Ascending aorta (tissue), 2 donors: ENCODE results near the gene TMEM145. TPM values are rescaled to one million over a fixed set of nuclear protein-coding genes. Genes with fewer than 3 reads are reported as not detected.

Source experiments
- DNase-seq, 2 donors: peaks; one replicate each; pipeline ENCODE4 v3.0.0-alpha.2; 2019; ENCODE audit warnings: low spot score in 2 of 2
- H3K27ac ChIP-seq, 2 donors: fragments of 200-600 bp; sonication (generic); one replicate each; pipeline ENCODE4 v1.5.1; 2016 to 2017; ENCODE audit warnings: mild to moderate bottlenecking in 1 of 2
- H3K27me3 ChIP-seq: fragments of 200-600 bp; sonication (generic); one replicate; pipeline ENCODE4 v1.5.1; 2017
- H3K36me3 ChIP-seq, 2 donors: fragments of 200-600 bp; sonication (generic); one replicate each; pipeline ENCODE4 v1.5.1; 2016
- H3K4me1 ChIP-seq, 2 donors: fragments of 200-600 bp; sonication (generic); one replicate each; pipeline ENCODE4 v1.5.1; 2016 to 2017; ENCODE audit warnings: mild to moderate bottlenecking in 1 of 2
- H3K4me3 ChIP-seq, 2 donors: fragments of 200-600 bp; sonication (generic); one replicate each; pipeline ENCODE4 v1.5.1; 2016 to 2017; ENCODE audit warnings: mild to moderate bottlenecking in 1 of 2
- H3K9me3 ChIP-seq, 2 donors: fragments of 200-600 bp; sonication (generic); one replicate each; pipeline ENCODE4 v1.5.1; 2016
- intact Hi-C: fragments of 100-400 bp; cut with DNase I; formaldehyde crosslinking; loops from one replicate; pipeline ENCODE4 v1.15.1; 2023
- total RNA-seq: library from RNA; depleted of rRNA; stranded (reverse); fragments of >200 nt; gene quantifications from one replicate; pipeline ENCODE4 v1.1.0, GENCODE V29; 2016
- TF ChIP-seq, protein P1 (sequence below), 3 experiments: fragments of 200-600 bp in 2 of 3; fragments of 450-650 bp in 1 of 3; sonication (generic) in 2 of 3; IDR thresholded peaks; one replicate each; pipeline ENCODE4 v1.5.1; 2016 to 2019; ENCODE audit warnings: antibody characterized with exemption in 3 of 3, mild to moderate bottlenecking in 1 of 3, moderate library complexity in 1 of 3

Gene TMEM145
- total RNA-seq, 1 donor from 2014 or later: not detected

DNA sequence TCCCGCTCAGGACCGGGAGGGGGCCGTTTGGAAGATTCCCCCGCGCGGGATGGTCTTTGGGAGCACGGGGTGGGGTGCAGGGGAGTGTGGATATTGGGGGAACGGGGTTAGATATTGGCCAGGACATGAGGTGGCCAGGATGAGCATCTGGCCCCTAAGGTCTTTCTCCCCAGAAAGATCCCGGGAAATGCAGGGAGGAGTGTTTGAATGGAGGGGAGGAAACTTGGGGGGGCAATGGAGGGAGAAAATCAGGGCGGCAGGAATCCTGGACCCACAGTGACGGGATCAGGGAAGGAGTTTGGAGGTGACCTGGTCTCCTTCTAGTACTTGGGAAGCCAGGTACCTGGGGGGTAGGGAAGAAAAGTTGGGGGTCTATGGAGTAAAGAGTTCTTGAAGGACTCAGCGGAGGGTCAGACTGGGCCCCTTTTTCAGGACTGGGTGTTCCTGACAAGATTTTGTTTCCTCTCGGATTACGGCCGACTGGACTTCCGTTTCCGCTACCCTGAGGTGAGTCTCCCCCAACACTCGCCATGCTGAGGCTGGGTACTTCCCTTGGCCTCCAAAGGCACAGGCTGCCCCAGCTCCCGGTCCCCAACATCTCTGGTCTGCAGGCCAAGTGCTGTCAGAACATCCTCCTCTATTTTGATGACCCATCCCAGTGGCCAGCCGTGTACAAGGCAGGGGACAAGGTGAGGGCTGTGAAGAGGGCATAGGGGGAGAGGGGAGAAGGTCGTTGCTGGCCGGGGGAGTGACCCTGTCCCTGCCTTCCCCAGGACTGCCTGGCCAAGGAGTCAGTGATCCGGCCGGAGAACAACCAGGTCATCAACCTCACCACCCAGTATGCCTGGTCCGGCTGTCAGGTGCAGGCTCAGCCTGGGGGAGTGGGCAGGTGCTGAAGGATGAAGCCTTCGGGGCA is 989 bp downstream of the TMEM145 start:
- Histone ChIP-seq H3K4me1 (peaks cover 0 to 3% of the 10 kb centered on the region in 2 donors), H3K4me3 (no peak overlapping the region), H3K9me3 (no peaks in the 10 kb centered on the region), H3K27me3 (no peaks in the 10 kb centered on the region), H3K36me3 (no peaks in the 10 kb centered on the region), H3K27ac (no peak overlapping the region)
- no peak for DNase-seq
- intact Hi-C loops: no loop called here
- TF ChIP-seq, protein P1, sequence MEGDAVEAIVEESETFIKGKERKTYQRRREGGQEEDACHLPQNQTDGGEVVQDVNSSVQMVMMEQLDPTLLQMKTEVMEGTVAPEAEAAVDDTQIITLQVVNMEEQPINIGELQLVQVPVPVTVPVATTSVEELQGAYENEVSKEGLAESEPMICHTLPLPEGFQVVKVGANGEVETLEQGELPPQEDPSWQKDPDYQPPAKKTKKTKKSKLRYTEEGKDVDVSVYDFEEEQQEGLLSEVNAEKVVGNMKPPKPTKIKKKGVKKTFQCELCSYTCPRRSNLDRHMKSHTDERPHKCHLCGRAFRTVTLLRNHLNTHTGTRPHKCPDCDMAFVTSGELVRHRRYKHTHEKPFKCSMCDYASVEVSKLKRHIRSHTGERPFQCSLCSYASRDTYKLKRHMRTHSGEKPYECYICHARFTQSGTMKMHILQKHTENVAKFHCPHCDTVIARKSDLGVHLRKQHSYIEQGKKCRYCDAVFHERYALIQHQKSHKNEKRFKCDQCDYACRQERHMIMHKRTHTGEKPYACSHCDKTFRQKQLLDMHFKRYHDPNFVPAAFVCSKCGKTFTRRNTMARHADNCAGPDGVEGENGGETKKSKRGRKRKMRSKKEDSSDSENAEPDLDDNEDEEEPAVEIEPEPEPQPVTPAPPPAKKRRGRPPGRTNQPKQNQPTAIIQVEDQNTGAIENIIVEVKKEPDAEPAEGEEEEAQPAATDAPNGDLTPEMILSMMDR (IDR thresholded peaks at IDR 0.05): peak in 1 of 3 experiments; percentile 3

DNA sequence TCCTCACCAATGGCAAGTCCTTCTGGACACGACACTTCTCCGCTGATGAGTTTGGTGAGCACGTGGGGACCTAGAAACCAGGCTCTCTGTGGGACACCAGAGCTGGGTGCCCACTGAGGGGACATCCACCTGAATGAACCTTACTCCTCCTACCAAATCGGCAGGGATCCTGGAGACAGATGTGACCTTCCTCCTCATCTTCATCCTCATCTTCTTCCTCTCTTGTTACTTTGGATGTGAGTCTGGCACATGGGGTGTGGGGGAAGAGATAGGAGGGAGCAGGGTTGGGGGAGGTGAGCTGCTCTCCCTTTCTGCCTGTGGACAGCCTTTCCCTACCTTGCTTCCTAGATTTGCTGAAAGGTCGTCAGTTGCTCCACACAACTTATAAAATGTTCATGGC is 1.9 kb downstream of the TMEM145 start:
- H3K9me3 ChIP-seq: no peaks in the 10 kb centered on the region
- H3K4me3 ChIP-seq: no peak overlapping the region
- H3K36me3 ChIP-seq: no peaks in the 10 kb centered on the region
- peaks cover 0 to 3% of the 10 kb centered on the region in 2 donors for H3K4me1 ChIP-seq
- TF ChIP-seq, protein P1 (IDR thresholded peaks at IDR 0.05): no peak
- no peak for DNase-seq
- no peak overlapping the region for H3K27ac ChIP-seq
- intact Hi-C loops: no loop called here
- H3K27me3 ChIP-seq: no peaks in the 10 kb centered on the region

DNA sequence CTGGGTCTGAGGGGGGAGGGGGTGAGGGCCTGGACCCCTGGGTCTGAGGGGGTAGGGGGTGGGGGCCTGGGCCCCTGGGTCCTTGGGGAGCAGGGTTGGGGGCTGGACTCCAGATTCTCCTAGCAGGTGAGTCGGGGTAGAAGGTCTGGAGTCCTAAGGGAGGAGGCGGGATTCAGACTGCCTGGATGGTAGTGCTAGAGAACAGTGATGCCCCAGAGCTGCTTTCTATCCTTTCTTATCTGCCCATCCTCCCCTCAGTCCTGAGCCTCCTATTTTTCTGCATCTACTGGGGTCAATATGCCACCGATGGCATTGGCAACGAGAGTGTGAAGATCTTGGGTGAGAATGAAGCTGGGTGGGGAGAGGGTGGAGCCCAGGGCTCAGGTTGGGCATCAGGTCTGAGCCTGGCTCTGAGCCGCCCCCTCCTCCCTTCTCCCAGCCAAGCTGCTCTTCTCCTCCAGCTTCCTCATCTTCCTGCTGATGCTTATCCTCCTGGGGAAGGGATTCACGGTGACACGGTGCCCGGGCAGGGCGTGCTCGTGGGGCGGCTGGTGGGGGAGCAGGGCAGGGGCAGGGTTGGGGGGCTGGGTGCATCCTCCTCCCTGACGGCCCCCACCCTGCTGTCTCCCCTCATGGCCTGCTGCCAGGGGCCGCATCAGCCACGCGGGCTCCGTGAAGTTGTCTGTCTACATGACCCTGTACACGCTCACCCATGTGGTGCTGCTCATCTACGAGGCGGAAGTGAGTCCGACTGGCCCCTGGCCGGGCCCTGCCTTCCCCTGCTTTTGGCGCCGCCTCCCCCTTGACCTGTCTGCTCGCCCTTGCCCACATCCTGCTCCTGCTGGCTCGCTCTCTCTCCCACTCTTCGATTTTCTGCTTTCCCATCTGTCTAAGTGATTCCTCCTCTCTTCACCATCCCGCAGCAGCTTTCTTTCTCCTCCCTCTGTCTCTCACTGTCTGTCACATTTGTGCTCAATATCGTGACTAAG is 3.4 kb downstream of the TMEM145 start:
- H3K9me3 ChIP-seq: no peaks in the 10 kb centered on the region
- H3K4me1 ChIP-seq: peaks cover 0 to 3% of the 10 kb centered on the region in 2 donors
- intact Hi-C loops: no loop called here

DNA sequence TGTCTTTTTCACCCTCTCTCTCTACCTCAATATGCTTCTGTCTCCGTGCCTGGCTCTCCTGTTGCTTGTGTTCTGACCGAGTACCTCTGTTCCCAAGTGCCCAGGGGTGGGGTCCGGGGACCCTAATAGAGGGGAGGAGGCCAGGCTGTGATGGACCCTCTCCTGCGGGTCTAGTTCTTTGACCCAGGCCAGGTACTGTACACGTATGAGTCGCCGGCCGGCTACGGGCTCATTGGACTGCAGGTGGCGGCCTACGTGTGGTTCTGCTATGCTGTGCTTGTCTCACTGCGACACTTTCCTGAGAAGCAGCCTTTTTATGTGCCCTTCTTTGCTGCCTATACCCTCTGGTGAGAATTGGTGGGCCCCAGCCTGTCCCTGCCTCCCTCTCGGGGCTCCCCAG is 4.4 kb downstream of the TMEM145 start:
- Histone ChIP-seq H3K36me3 (no peaks in the 10 kb centered on the region), H3K27ac (no peak overlapping the region), H3K4me3 (no peak overlapping the region), H3K27me3 (no peaks in the 10 kb centered on the region), H3K9me3 (no peaks in the 10 kb centered on the region), H3K4me1 (peaks cover 0 to 3% of the 10 kb centered on the region in 2 donors)
- TF ChIP-seq, protein P1 (IDR thresholded peaks at IDR 0.05): no peak
- intact Hi-C loops: no loop called here
- no peak for DNase-seq

More for the DNA sequence above, 3.4 kb downstream of the TMEM145 start:
- no peaks in the 10 kb centered on the region for H3K27me3 ChIP-seq
- TF ChIP-seq, protein P1 (IDR thresholded peaks at IDR 0.05): no peak
- no peak overlapping the region for H3K27ac ChIP-seq
- DNase-seq: no peak
- no peak overlapping the region for H3K4me3 ChIP-seq
- no peaks in the 10 kb centered on the region for H3K36me3 ChIP-seq

DNA sequence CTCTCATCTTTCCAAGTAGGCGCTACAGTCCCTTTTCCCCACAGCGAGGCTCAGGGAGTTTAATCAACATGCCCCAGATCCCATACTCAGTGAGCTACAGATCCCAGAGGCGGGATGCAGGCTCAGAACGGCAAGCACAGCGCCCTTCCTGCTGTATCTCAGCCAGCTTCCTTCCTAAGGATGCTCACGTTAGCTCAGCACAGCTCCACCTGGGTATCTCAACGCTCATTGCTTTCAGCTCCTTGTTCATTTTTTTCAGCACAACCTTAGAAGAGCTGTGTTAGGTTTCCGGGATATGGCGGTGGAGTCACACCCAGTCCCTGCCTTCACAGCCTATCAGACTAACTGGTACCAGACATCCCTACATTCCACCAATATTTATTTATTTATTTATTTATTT is 9.2 kb downstream of the TMEM145 start:
- TF ChIP-seq, protein P1 (IDR thresholded peaks at IDR 0.05): no peak
- Histone ChIP-seq H3K4me1 (peaks cover 5 to 23% of the 10 kb centered on the region in 2 donors), H3K4me3 (no peak overlapping the region), H3K27me3 (peaks cover 11% of the 10 kb centered on the region), H3K36me3 (no peaks in the 10 kb centered on the region), H3K27ac (no peak overlapping the region), H3K9me3 (no peaks in the 10 kb centered on the region)
- DNase-seq: no peak
- intact Hi-C loops: no loop called here
